Activated T-cell treated with anti-CD3 and anti-CD28 coated beads for 24 hours (primary cell): ENCODE results near the gene HNRNPUL1.
A peak's percentile ranks its signal among the peaks of the same experiment; 100 is the strongest.

Experiments
- DNase-seq: peaks from one replicate; pipeline ENCODE4 v3.0.0-alpha.2; 2020; ENCODE audit warnings: low read depth

HNRNPUL1 gene

DNA sequence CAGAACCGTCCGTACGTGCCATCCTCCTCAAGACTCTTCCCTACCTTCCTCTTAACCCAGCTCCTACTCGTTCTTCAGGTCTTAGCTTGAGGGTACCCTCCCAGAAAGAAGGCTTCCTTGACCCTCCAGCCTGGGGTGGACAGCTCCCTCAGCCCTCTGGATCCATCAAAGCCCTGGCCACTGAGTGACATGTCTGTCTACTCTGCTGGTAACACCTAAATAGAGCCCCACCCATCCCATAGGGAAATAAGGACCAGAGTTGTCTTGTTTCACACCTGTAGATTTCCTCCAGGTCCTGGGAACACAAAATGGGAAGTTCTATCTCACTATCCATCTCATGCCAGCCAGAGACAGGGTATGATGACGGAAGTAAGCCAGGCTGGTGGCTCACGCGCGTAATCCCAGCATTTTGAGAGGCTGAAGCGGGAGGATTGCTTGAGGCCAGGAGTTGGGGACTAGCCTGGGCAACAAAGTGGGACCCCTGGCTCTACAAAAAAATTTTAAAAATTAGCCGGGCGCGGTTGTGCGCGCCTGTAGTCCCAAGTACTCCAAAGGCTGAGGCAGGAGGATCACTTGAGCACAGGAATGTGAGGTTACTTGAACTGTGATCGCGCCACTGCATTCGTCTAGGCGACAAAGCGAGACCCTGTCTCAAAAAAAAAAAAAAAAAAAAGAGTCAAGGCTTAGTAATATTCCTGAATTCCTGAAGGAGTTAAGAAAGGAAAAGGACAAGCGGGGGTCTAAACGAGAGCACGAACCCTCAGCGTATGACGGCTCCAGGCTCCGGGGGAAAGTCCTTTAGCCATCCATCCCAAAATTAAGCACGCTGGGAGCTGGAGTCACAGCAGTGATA is 45.2 kb downstream of the HNRNPUL1 start:
- no peak for DNase-seq

DNA sequence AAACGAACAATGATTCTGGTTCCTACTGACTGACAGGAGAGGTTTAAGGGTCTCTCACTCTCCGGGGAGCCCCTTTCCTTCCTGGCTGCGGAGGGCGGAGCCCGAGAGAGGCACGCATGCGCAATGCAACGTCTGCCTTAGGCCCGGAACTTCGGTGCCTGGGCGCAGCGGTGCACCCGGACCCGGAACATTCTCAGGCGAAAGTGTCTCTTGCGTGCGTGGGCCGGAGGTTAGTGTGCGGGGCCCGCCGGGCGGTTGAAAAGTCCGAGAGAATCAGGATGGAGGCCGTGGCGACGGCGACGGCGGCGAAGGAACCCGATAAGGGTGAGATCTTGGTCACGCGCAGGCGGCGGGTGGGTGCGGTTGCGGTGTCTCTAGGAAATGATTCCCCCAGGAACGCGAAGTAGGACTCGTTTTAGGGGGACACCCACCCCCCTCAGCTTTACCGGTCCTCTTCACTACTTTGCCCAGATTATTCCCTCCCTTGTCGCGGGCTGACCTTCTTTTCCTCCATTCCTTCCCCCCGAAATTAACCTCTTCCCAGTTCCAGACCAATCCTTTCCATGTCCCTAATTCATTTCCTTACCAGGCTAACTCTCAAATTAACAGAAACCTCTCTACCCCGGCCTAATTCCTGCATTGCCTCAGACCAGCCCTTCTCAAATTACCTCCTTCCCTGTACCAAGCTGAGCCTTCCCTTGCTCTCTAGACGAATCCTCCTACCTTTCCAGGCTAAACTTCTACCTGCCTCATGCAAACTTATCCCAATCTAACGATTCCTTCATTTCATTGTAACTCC is 46.1 kb downstream of the HNRNPUL1 start, which contains the start of gene CCDC97:
Gene CCDC97, plus strand, starts transcription at position 140 of the 799 bp plus-strand sequence. Its CDS starts 139 bp downstream, at position 279.
- peak; percentile 81 for DNase-seq

DNA sequence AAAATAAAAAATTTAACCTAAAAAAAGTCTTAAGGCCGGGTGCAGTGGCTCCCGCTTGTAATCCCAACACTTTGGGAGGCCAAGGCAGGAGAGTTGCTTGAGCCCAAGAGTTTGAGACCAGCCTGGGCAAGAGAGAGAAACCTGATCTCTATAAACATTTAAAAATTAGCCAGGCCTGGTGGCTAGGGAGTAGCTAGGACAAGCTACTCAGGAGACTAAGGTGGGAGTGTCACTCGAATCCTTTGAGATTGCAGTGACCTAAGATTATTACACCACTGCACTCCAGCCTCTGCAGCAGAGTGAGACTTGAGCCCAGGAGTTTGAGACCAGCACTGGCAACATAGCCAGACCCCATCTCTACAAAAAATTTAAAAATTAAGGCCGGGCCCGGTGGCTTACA is 46.9 kb downstream of the HNRNPUL1 start:
- DNase-seq: no peak

DNA sequence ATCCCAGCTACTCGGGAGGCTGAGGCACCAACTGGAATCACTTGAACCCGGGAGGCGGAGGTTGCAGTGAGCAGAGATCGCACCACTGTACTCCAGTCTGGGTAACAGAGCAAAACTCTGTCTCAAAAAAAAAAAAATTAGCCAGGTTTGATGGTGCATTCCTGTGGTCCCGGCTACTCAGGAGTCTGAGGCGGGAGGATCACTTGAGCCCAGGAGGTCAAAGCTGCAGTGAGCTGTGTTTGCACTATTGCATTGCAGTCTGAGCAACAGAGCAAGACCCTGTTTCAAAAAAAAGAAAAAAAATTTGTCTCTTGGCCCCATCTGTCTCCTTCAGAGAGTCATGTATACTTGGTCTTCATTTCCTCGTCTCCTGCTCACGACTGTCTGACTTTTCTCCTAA is 47.4 kb downstream of the HNRNPUL1 start:
- DNase-seq: no peak

DNA sequence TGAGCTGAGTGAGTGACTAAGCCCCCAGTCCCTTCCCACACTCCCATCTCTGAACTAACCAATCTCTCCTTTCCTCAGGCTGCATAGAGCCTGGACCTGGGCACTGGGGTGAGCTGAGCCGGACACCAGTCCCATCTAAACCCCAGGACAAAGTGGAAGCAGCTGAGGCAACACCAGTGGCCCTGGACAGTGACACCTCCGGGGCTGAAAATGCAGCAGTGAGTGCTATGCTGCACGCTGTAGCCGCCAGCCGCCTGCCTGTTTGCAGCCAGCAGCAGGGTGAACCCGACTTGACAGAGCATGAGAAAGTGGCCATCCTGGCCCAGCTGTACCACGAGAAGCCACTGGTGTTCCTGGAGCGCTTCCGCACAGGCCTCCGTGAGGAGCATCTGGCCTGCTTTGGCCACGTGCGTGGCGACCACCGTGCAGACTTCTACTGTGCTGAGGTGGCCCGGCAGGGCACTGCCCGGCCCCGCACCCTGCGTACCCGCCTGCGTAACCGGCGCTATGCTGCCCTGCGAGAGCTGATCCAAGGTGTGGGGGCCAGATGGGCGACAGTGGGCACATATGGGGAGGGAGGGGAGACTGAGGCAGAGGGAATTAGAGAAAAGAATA is 52.2 kb downstream of the HNRNPUL1 start:
- no peak for DNase-seq

DNA sequence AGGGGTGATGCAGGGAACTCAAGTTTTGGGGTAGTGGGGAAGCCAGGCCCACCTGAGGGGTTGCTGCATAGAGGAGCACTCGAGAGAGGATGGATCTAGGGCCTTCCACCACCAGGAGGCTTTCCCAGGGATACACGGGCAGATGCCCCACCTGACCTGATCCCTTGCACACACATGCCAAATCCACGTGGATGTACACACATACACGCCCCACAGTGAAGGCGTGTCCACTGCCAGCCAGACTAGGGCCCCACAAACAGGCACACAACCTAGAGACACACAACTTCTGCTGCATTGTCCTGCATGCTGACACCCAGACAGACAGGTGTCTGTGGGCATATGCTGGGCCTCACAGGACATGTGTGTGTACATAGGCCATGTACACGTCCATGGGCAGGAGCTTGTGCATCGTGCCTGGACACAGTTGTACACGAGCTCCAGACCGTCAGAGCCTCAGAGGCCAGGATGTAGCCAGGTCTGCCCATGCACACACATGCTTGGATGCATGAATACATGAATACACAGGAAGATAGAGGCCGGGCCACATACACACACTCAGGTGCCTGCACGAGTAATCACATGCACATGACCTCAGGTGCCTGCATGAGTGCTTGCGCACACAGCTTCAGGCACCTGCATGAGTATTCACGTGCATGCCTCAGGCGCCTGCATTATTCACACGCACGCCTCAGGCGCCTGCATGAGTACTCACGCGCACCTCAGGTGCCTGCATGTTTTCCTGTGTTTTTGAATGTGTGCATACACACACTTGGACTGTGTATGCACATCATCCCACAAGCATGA is 54.7 kb downstream of the HNRNPUL1 start:
- DNase-seq: no peak

DNA sequence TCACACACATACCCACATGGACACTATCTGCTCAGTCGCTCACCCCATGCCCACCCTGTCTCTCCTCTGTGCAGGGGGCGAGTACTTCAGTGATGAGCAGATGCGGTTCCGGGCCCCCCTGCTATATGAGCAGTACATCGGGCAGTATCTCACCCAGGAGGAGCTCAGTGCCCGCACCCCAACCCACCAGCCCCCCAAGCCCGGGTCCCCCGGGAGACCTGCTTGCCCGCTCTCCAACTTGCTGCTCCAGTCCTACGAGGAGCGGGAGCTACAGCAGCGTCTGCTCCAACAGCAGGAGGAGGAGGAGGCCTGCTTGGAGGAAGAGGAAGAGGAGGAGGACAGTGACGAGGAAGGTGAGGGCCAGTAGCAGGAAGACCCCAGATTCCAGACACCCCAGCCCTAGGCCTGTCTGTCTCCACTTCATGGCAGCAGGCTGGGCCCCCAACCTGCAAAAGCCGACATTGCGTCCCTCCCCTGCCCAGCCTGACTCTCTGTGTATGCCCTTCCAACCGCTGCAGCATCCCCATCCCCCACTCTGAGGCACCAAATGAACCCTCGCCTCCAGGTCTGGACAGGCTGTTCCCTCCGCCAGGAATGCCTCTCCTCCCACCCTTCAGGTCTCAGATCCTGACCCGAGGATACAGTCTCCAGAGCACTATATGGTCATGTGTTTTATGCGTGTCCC is 55.5 kb downstream of the HNRNPUL1 start:
- DNase-seq: no peak

DNA sequence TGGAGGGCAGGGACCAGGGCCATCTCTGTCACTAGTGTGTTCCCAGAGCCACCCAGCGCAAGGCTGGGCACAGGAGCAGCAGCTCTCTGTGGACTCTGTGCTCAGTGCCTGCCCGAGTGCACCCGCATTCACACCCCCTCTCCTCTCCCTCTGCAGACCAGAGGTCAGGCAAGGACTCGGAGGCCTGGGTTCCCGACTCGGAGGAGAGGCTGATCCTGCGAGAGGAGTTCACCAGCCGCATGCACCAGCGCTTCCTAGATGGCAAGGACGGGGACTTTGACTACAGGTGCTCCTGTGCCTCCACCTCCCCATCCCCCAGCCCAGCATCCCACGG is 56.0 kb downstream of the HNRNPUL1 start:
- DNase-seq: no peak

DNA sequence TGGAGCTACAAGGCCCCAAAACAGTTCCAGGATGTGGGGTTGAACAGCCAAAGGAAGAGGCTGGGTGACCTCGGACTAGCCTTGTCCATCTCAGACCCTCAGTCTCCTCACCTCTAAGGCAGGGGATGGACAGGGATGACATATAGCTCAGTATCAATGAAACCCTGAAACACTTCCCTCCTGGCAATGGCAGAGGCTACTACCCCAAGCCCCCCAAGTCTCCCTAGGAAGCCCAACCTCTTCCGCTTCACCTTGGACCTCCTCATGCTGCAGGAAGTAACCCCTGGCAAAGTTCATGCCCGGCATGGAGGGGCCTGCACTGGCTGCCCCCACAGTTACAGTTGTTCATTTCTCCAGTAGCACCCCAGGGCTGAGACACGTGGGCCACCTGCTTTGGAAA is 56.4 kb downstream of the HNRNPUL1 start:
- no peak for DNase-seq

DNA sequence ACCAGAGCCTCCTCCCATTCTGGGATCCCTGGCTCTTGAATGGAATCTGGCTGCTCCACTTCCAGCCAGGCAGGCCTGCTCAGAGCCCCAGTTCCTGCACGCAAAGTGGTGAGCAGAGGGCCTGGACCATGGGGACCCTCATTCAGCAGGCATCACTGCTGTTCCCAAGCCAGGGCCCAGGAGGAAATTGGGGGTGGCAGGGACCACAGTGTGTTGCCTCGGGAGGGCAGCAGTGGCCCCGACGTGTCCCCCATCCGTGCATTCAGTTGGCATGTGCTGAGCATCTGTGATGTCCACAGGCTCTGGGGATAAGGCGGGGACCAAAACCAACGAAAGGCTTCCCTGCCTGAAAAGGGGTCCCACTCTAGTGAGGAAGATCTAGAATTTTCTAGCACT is 57.0 kb downstream of the HNRNPUL1 start:
- no peak for DNase-seq

DNA sequence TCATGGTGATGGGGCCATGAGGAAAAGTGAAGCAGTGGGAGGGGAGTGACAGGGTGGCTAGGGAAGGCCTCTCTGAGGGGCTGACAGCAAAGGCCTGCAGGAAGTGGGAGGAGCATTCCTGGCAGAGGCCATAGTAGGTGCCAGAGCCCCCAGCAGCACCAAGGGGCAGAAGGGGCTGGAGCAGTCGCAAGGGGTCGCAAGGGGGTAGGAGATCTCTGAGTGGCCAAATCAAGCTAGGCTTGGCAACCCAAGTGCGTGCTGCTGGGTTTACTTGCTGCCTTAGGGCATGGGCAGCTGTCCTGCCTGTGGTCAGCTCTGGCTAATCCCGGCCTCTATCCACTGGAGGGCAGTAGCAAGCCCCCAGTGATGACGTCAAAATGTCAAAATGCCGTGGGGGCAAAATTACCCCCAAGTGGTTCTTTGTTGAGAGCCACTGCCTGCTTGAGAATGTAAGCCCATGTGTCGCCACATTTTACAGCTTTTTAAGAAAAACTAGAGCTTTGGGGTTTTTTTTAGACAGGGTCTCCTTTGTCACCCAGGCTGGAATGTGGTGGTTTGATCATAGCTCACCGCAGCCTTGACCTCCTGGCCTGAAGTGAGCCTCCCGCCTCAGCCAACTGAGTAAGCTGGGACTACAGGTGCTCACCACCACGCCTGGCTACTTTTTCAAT is 57.6 kb downstream of the HNRNPUL1 start:
- no peak for DNase-seq

DNA sequence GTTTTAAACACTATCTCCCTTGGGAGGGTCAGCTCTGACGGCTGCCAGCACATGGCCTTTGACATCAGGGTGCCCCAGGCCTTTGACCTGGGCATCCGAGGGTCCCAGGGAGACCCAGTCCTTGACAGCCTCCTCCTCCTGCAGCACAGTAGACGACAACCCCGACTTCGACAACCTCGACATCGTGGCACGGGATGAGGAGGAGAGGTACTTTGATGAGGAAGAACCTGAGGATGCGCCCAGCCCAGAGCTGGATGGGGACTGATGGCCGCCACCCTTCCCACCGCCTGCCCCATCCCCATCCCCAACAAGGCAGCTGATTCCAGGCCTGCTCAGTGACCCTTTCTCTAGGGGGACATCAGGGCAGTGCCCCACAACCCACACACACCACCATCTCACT is 58.3 kb downstream of the HNRNPUL1 start:
- DNase-seq: no peak

DNA sequence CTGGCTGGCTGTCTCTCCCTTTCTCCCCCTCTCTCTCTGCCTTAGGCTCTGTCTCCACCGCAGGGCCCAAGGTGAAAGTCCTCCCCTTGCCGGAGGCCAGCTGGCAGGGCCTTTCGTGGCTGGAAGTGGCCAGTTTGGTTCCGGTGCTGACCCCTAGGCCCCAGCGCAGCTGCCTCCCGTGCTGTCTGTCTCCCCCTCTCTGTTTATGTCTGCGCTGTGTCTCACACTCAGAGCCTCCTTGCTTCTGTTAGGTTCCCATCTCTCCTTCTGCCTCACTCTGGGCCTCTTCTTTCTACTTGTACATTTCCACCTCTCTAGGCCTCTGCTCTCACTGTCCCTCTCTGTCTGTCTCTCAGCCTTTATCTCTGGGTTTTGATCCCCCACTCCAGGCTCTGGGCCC is 58.9 kb downstream of the HNRNPUL1 start:
- DNase-seq: no peak

DNA sequence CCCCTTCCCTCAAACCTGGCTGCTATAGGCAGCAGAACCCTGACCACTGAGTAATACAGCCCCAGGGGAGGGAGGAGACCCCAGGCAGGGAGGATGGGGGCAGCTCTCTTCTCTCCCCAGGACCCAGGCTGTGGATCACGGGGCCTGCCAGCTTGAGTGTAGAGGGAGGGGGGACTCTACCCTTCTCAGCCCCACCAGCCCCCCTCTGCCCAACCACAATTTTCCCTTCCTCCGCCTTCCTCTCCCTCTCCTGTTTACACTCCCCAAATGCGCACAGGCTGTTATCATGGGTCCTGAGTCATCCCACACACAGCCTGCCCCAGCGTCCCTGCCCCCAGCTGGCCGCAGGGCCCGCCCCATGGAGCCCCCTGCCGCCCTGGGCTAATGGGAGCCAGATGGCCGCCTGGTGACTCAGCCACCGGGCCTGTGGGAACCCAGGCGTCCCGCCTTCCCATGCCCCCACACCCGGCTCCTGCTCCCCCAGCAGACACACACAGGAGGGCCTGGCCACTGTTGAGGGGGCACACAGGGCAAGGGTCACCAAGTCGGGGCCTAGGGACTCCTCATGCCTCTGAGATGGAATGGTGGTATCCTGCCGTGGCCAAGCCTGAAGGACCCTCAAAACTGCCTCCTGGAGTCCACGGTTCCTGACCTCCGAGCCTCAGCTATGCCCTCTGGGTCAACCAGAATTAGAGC is 59.4 kb downstream of the HNRNPUL1 start:
- DNase-seq: no peak

DNA sequence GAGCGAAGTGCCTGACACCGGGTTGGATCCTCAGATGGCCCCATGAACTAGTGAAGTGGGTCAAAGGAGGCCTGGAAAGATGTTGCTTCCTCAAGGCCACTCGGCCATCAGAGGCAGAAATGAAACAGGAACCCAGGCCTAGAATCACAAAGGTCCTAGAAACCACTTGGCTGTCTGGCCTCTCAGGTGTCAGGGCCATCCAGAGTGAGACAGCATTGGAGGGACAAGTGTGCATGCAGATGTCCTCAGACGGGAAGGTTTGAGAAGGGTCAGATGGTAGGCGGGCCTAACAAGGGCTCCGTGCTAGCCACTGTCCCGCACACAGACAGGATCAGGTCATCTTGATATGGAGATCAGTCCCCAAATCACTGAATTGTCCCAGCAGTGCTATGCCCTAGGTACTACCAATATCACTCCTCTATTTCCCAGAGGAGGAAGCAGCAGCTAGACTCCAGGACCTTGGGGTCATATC is 60.1 kb downstream of the HNRNPUL1 start:
- DNase-seq: no peak

DNA sequence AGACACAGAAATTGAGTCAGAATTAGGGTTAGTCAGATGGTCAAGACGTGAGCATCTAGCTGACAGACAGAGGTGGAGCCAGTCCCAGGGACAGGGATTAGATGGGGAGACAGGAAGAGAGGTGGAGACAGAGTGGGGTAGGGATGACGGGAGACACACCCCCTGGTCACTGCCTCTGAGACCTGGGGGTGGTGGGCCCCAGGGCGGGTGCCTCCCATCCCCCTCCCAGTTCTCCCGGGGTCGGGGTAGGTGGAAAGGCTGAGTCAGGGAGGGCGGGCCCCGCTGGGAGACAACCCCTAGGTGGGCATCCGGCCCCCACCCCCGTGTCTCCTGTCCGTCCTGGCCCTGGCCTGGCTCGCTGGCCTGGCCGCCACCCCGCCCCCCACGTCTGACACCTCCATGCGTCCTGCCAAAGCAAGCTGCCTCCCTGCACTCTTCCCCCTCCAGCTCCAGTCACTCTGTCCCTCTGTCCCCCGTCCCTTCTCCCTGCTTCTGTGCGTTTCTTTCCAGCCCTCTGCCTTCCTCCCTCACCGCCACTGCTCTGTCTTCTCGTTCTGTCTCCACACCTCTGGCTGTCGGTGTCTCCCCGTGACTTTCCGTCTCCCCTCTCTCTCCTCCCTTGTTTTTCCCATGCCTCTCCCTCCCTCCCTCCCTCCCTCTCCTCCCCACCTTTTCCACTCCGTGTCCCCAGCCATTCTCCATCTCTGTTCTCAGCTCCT is 60.9 kb downstream of the HNRNPUL1 start:
- DNase-seq: no peak

DNA sequence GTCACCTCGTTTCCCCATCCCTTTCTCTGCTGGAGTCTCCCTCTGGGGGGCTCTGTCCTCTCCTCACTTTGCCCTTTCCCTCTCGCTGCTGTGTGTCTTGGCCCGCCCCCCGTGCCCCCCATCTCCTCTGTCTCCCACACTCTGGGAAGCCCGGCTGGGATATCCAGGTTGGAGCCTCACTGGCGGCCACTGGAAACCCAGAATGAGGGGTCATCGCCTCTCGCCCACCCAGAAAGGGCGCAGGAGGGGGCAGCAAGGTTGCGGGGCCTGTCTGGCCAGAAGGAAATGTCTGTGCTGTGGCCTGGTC is 61.4 kb downstream of the HNRNPUL1 start:
- DNase-seq: no peak

DNA sequence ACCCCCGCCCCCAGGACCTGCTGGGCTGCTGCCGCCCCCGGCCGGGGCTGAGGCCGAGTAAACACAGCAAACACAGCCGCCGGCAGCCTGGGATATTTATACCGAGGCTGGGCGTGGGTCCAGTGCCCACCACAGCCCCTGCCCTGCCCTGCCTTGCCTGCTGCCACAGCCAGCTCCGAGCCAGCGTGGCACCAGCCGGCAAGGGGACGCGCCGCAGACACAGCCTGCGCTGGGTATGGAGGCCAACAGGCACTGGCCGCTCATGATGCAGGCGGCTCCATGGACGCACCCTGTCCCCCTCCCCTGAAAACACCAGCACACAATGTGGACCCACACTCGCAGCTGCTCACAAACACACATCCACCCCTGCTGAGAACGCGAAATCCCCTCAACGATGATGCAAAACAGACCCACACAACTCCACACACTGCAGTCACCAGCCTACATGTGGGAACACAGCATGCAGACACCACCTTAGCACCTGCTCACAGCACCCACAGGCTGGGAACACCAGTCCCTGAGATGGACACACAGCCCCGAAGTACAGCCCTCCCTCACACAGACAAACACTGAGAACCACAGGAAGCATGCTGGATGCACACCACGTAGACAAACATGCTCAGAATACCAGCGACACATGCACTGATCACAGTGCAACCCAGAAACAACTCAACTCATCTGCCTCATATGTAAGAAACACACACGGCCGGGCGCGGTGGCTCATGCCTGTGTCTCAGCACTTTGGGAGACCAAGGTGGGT is 62.0 kb downstream of the HNRNPUL1 start:
- no peak for DNase-seq

DNA sequence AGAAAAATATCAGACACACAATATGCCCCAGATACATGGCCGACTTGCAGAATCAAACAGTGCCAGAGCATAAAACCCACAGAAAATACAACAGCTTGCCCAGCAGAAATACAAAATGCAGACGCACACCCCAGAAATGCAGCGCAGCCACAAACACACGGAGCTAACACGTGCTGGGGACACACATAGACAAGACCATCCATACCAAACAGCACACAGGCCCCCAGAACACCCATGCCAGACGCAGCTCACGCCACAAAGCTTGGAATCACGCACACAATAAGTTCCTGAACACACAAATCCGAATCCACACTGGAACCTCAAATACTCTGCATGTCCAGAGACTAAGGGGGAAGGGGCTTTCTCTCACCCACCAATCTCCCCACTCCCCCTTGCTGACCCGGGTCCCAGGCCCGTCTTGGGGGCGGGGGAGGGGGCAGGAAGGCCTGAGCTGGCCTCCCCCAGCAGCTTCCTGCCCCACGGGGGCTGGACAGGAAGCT is 63.0 kb downstream of the HNRNPUL1 start:
- DNase-seq: no peak
